Stomach (tissue), 4 donors: Measurements from ENCODE around the gene RALGAPA2.

Experiments
- CTCF ChIP-seq, 7 experiments: fragments of 450-650 bp in 4 of 7; fragments of 200-600 bp in 3 of 7; sonication (generic) in 3 of 7; IDR thresholded peaks; one replicate each; pipeline ENCODE4 v1.5.1; 2016 to 2019; ENCODE audit warnings: antibody characterized with exemption in 7 of 7, control low read depth in 2 of 7, mild to moderate bottlenecking in 1 of 7
- POLR2AphosphoS5 ChIP-seq, 3 donors: sonication (generic); formaldehyde crosslinking; IDR thresholded peaks; one replicate each; pipeline ENCODE4 v1.6.1; 2016; ENCODE audit warnings: antibody characterized with exemption in 3 of 3

GRCh38 chr20:20358801-20359200, 353.6 kb downstream of the RALGAPA2 start:
- TF ChIP-seq POLR2AphosphoS5 (IDR thresholded peaks at IDR 0.05) (no peak), CTCF (IDR thresholded peaks at IDR 0.05) (no peak)
